Keratinocyte (primary cell): ENCODE data around the gene HOXB5. TPM values are rescaled to one million over a fixed set of nuclear protein-coding genes. Genes with fewer than 3 reads are reported as not detected.

Source experiments
- DNase-seq: peaks from one replicate; pipeline ENCODE4 v3.0.0-alpha.2; 2011; ENCODE audit warnings: low read depth, missing footprints, low spot score
- FAIRE-seq: peaks from 2 replicates; lab custom pipeline; 2011; peaks lifted over from hg19 to GRCh38; lab: Jason Lieb, UNC
- H2AFZ ChIP-seq: 2 replicates; pipeline ENCODE4 v1.6.0; 2012; ENCODE audit warnings: low read length, control low read depth, inconsistent platforms; ENCODE audit not compliant: control insufficient read depth
- H3K27ac ChIP-seq: 2 replicates; pipeline ENCODE4 v1.5.1; 2011; ENCODE audit warnings: low read length; ENCODE audit not compliant: control insufficient read depth, insufficient read depth
- H3K27me3 ChIP-seq: 3 replicates; pipeline ENCODE4 v1.6.0; 2011; ENCODE audit warnings: low read length; ENCODE audit not compliant: control insufficient read depth, insufficient read depth; ENCODE audit errors: extremely low read depth
- H3K36me3 ChIP-seq, 2 experiments: 2 replicates in 1 of 2; 3 replicates in 1 of 2; pipeline ENCODE4 v1.5.1; 2011; ENCODE audit warnings: low read length in 2 of 2, mild to moderate bottlenecking in 1 of 2; ENCODE audit not compliant: control insufficient read depth in 2 of 2, insufficient read depth in 2 of 2; ENCODE audit errors: extremely low read depth in 1 of 2
- H3K4me1 ChIP-seq: 3 replicates; pipeline ENCODE4 v1.5.1; 2011; ENCODE audit warnings: low read length; ENCODE audit not compliant: control insufficient read depth, insufficient read depth; ENCODE audit errors: extremely low read depth
- H3K4me2 ChIP-seq: 3 replicates; pipeline ENCODE4 v1.6.0; 2011; ENCODE audit warnings: low read depth, low read length; ENCODE audit not compliant: control insufficient read depth, insufficient read depth; ENCODE audit errors: extremely low read depth
- H3K4me3 ChIP-seq, 3 experiments: fragments of 200-600 bp in 1 of 3; sonication (generic) in 1 of 3; 2 replicates in 2 of 3; 3 replicates in 1 of 3; pipeline ENCODE4 v1.5.1; 2011 to 2016; ENCODE audit warnings: low read length in 3 of 3, mild to moderate bottlenecking in 3 of 3, control low read depth in 2 of 3, inconsistent platforms in 1 of 3, low read depth in 1 of 3, mixed read lengths in 1 of 3, mixed run types in 1 of 3, moderate library complexity in 1 of 3; ENCODE audit not compliant: control insufficient read depth in 2 of 3, insufficient read depth in 2 of 3; ENCODE audit errors: extremely low read depth in 1 of 3
- H3K79me2 ChIP-seq: 2 replicates; pipeline ENCODE4 v1.6.0; 2012; ENCODE audit warnings: low read length; ENCODE audit not compliant: control insufficient read depth, insufficient read depth
- H3K9ac ChIP-seq: 3 replicates; pipeline ENCODE4 v1.6.0; 2011; ENCODE audit warnings: low read length; ENCODE audit not compliant: control insufficient read depth, insufficient read depth; ENCODE audit errors: extremely low read depth
- H3K9me1 ChIP-seq: 3 replicates; pipeline ENCODE4 v1.6.0; 2011; ENCODE audit warnings: low read length; ENCODE audit not compliant: control insufficient read depth, insufficient read depth; ENCODE audit errors: extremely low read depth
- H3K9me3 ChIP-seq: 2 replicates; pipeline ENCODE4 v1.5.1; 2012; ENCODE audit warnings: low read depth, low read length; ENCODE audit not compliant: control insufficient read depth
- H4K20me1 ChIP-seq: 3 replicates; pipeline ENCODE4 v1.6.0; 2011; ENCODE audit warnings: low read length; ENCODE audit not compliant: control insufficient read depth, insufficient read depth; ENCODE audit errors: extremely low read depth
- EZH2 ChIP-seq: IDR thresholded peaks from one replicate; pipeline ENCODE4 v1.6.1; 2012; ENCODE audit warnings: inconsistent platforms, mild to moderate bottlenecking, low read length, moderate library complexity
- dilution Hi-C: fragments of 300-500 bp; cut with MboI; formaldehyde crosslinking; loops from one replicate; pipeline ENCODE4 v1.7.0; 2020; ENCODE audit warnings: low sequenced_read_pairs; ENCODE audit not compliant: extremely low pct_ligation_motif_present
- polyA plus RNA-seq, 5 experiments: library from polyadenylated mRNA; depleted of rRNA in 3 of 5; stranded (reverse) in 3 of 5; stranded (forward) in 1 of 5; unstranded in 1 of 5; fragments of >200 nt; gene quantifications; 1 replicate in 1 of 5; 2 replicates in 3 of 5; 3 replicates in 1 of 5; pipeline versions ENCODE4 v1.2.1 to v1.2.3, GENCODE V29; 2011 to 2012; ENCODE audit warnings: missing spikeins in 2 of 5, low read depth in 1 of 5, low replicate concordance in 1 of 5
- TF ChIP-seq, protein P1 (sequence below), 3 experiments: IDR thresholded peaks in 1 of 3; conservative IDR thresholded peaks in 1 of 3; optimal IDR thresholded peaks in 1 of 3; 2 replicates in 2 of 3; 3 replicates in 1 of 3; pipeline versions ENCODE3 to v1.5.1; 2011; ENCODE audit warnings: low read length in 3 of 3, mild to moderate bottlenecking in 3 of 3, moderate library complexity in 2 of 3, control low read depth in 1 of 3, inconsistent platforms in 1 of 3; ENCODE audit not compliant: insufficient read depth in 2 of 3; ENCODE audit errors: extremely low read depth in 1 of 3

The HOXB5 gene
- polyA plus RNA-seq, 1 donor (not counting 4 experiments of a cell fraction or from before 2014, with no cell fraction given), result not detected

DNA sequence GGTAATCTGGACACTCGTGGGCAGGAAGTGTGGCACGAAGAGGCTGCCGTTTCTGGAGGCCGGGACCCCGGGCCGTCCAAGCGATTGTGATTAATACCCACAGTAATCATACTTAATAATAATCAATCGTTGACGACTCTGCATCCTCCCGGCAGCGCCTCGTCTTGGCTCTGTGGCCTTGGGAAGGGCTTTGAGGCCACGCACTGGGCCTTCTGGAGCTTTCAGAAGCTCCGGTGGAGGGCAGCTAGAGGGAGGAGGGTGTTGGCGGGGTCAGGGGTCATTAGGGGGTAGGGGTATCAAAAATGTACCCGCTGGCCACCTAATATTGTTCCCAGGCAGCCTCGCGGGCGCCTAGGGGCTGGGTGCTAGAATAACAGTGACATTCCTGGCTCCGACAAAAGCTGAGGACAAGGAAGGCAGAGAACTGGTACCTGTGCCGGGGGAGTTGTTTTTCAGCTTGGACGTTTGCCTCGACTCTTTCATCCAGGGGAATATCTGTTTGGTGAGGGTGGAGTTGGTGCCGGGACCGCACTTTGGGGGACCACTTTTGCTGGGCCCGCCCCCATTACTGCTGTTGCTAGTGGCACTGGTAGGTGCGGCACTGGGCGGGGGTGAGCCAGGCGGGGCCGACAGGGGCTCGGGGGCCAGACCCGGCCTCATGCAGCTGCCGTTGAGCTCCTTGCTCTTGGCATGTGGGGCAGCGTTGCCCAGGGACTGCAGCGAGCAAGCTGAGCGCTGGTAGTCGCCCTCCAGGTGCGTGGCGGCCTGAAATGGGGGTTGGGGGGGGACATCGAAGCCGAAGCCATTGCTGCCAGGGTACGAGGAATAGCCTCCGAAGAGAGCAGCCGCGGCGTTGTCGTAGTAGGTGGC, 41.7 kb downstream of the HOXB5 start:
- no peak overlapping the region for H3K4me2 ChIP-seq
- no peaks in the 10 kb centered on the region for H3K9me1 ChIP-seq
- dilution Hi-C loops, result no loop called here
- peaks cover 12% of the 10 kb centered on the region for H3K4me1 ChIP-seq
- H3K79me2 ChIP-seq, result no peaks in the 10 kb centered on the region
- no peak for FAIRE-seq
- H3K9me3 ChIP-seq, result no peaks in the 10 kb centered on the region
- DNase-seq, result no peak
- H3K9ac ChIP-seq, result no peak overlapping the region
- no peaks in the 10 kb centered on the region for H4K20me1 ChIP-seq
- H3K4me3 ChIP-seq, result no peak overlapping the region
- H3K27ac ChIP-seq, result no peak overlapping the region
- H2AFZ ChIP-seq, result no peak overlapping the region
- TF ChIP-seq, protein P1, sequence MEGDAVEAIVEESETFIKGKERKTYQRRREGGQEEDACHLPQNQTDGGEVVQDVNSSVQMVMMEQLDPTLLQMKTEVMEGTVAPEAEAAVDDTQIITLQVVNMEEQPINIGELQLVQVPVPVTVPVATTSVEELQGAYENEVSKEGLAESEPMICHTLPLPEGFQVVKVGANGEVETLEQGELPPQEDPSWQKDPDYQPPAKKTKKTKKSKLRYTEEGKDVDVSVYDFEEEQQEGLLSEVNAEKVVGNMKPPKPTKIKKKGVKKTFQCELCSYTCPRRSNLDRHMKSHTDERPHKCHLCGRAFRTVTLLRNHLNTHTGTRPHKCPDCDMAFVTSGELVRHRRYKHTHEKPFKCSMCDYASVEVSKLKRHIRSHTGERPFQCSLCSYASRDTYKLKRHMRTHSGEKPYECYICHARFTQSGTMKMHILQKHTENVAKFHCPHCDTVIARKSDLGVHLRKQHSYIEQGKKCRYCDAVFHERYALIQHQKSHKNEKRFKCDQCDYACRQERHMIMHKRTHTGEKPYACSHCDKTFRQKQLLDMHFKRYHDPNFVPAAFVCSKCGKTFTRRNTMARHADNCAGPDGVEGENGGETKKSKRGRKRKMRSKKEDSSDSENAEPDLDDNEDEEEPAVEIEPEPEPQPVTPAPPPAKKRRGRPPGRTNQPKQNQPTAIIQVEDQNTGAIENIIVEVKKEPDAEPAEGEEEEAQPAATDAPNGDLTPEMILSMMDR (optimal IDR thresholded peaks at IDR 0.05 in 1 of 3, IDR thresholded peaks at IDR 0.05 in 1 of 3, conservative IDR thresholded peaks at IDR 0.05 in 1 of 3; ENCODE audit: extremely low read depth in 1 of 3, insufficient read depth in 2 of 3, low read length in 3 of 3), result no peak
- TF ChIP-seq EZH2, result no peak
- H3K27me3 ChIP-seq, result peaks cover 17% of the 10 kb centered on the region
- H3K36me3 ChIP-seq, result peaks cover 0 to 3% of the 10 kb centered on the region in 2 experiments

DNA sequence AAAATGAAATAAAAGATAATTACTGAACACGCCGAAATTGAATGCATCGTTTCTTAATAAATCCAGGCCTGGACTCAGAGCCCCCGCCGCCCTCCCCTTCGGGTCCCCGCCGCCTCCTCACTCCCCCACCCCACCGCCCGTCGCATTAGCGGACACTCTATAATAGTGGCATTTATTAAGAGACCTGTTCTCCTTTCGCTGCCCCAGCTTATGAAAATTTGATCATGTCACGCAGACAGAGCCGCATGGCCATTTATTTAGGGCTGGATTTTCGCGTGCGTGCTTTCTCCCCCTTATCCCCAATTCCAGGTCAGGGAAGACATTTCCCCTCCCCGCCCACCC, 42.4 kb downstream of the HOXB5 start:
- Histone ChIP-seq H3K4me2 (no peak overlapping the region), H4K20me1 (no peaks in the 10 kb centered on the region), H3K79me2 (no peaks in the 10 kb centered on the region), H3K9ac (no peak overlapping the region), H2AFZ (no peak overlapping the region), H3K27ac (no peak overlapping the region), H3K9me1 (no peaks in the 10 kb centered on the region), H3K4me1 (peaks cover 8% of the 10 kb centered on the region), H3K36me3 (peaks cover 0 to 3% of the 10 kb centered on the region in 2 experiments), H3K4me3 (no peak overlapping the region), H3K27me3 (peaks cover 21% of the 10 kb centered on the region), H3K9me3 (no peaks in the 10 kb centered on the region)
- FAIRE-seq (no peak), DNase-seq (no peak)
- TF ChIP-seq, protein P1 (optimal IDR thresholded peaks at IDR 0.05 in 1 of 3, IDR thresholded peaks at IDR 0.05 in 1 of 3, conservative IDR thresholded peaks at IDR 0.05 in 1 of 3; ENCODE audit: extremely low read depth in 1 of 3, insufficient read depth in 2 of 3, low read length in 3 of 3), result no peak
- no peak for TF ChIP-seq EZH2
- dilution Hi-C loops, result no loop called here
